Left colon (tissue), 2 donors: ENCODE results near the gene ADGRV1. TPM values are rescaled to one million over a fixed set of nuclear protein-coding genes. Genes with fewer than 3 reads are reported as not detected.
A peak's percentile ranks its signal among the peaks of the same experiment; 100 is the strongest.

Experiments
- ATAC-seq: fragments of 200-7000 bp; cut with Tn5 transposase; one replicate; pipeline ENCODE4 v1.9.1; 2020; ENCODE audit warnings: mild to moderate bottlenecking, moderate library complexity
- DNase-seq, 2 donors: peaks; one replicate each; pipeline ENCODE4 v3.0.0-alpha.2; 2020
- intact Hi-C, 2 donors: fragments of 100-400 bp; cut with DNase I in 1 of 2; cut with micrococcal nuclease in 1 of 2; formaldehyde crosslinking; loops; one replicate each; pipeline versions ENCODE4 v1.11.2 to v1.14.0; 2022; cut with DNase I, micrococcal nuclease
- total RNA-seq, 2 donors: library from RNA; stranded (reverse); fragmentation: NEBNext Ultra II Directional; extraction: Animal tissue kit (Norgen Biotek cat#: 25700); gene quantifications; one replicate each; pipeline ENCODE4 v1.2.1, GENCODE V29; 2021
- donor health status: DM: no; HTN: no; CAD: no.
- donor health status: DM: yes; HTN: yes; CAD: no.

ADGRV1 gene
- total RNA-seq, 2 donors from 2014 or later: 3.8 to 7.3 TPM

GRCh38 chr5:91200692-91201091 is 642.1 kb downstream of the ADGRV1 start:
- DNase-seq (no peak), ATAC-seq (no peak)
- intact Hi-C loops: no loop called here

- intact Hi-C loops: no loop called here
- DNase-seq (no peak), ATAC-seq (no peak)
Measured at GRCh38 chr5:91206103-91206502, 647.5 kb downstream of the ADGRV1 start.

- ATAC-seq (no peak), DNase-seq (no peak)
- intact Hi-C loops: no loop called here
Measured at GRCh38 chr5:91206734-91207133, 648.1 kb downstream of the ADGRV1 start.

DNA sequence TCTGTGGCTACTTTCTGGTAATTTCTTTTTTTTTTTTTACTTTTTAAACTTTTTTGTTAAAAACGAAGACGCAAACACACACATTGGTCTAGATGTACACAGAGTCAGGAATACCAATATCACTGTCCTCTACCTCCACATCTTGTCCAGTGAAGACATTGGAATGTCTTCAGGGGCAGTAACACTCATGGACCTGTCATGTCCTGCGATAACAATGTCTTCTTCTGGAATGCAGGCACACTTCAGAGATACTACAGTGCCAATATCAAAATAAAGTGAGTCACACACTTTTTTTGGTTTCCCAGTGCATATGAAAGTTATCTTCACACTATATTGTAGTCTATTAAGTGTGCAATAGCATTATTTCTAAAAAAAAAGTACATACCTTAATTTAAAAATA is 648.7 kb downstream of the ADGRV1 start:
- ATAC-seq (no peak), DNase-seq (no peak)
- intact Hi-C loops: no loop called here

DNA sequence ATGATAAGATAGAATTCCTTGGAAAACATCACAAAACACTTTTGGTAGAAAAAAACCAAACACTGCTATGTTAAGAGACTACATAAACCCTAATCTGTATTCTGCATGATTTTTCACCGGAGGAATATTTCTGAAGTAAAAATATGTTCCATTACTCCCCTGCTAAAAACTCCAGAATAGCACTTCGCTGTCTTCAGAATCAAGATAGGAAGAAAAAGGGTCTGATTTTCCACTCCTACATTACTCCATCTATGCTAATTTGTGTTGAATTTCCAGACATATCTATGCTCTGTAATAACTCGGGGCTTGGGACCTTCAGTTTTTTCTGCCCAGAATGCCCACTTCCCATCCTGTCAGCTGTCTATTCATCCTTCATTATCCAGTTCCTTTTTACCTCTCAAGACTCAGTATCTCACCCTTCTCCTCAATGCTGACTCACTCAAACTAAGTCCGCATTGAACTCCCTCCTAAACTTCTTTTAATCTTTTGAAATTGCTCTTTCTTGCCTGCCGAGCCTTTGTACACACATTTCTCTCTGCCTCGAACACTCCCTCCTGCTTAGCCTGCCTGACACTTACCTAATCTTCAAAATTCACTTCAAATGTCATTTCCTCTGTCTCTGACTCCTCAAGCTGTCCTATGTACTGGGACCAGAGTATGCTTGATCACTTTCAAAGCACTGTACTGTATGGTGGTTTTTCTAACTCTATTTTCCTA is 653.6 kb downstream of the ADGRV1 start:
- DNase-seq (no peak), ATAC-seq (peak; percentile 40)
- intact Hi-C loops: no loop called here

DNA sequence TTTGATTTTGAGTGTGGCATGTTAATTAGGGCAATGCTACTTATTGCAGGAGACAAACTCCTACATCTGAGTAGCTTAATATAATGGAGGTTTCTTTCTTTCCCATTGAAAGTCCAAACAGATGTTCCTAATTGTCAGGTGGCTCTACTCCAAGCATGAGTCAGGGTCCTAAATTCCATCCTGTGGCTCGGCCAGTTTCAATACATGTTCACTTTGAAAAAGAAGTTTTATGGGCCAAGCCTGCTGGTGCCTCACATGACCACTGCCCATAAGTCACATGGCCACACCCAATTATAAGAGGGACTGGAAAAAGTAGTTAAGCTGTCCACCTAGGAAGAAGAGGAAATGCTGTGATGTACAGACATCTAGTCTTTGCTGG is 654.1 kb downstream of the ADGRV1 start:
- DNase-seq (peak; percentile 29 to 60), ATAC-seq (peak; percentile 96)
- intact Hi-C loops: no loop called here

Other genes with a start within 250 kb of the ADGRV1 start
- 10 to 100 TPM; 15.0 to 16.5 TPM for gene CETN3, start 149.0 kb upstream of the ADGRV1 start, total RNA-seq
- gene MBLAC2, start 84.0 kb upstream of the ADGRV1 start, total RNA-seq: 1 to 10 TPM; 4.1 to 4.5 TPM
- gene POLR3G, start 83.9 kb upstream of the ADGRV1 start, total RNA-seq: 1 to 10 TPM; 1.3 to 1.4 TPM
- 10 to 100 TPM; 20.5 to 23.8 TPM for gene LYSMD3, start 29.2 kb upstream of the ADGRV1 start, total RNA-seq